Activated naive CD8-positive, alpha-beta T cell (primary cell): ENCODE data around the gene STX8.

ENCODE experiments used
- H3K27ac Mint-ChIP-seq: one replicate; pipeline ENCODE4 v1.8.0; 2021; ENCODE audit warnings: mixed read lengths
- H3K27me3 Mint-ChIP-seq: one replicate; pipeline ENCODE4 v1.8.0; 2021; ENCODE audit warnings: mixed read lengths
- H3K36me3 Mint-ChIP-seq: one replicate; pipeline ENCODE4 v1.8.0; 2021; ENCODE audit warnings: mixed read lengths
- H3K4me1 Mint-ChIP-seq: one replicate; pipeline ENCODE4 v1.8.0; 2021; ENCODE audit warnings: low read depth, mixed read lengths
- H3K4me3 Mint-ChIP-seq: one replicate; pipeline ENCODE4 v1.8.0; 2021; ENCODE audit warnings: mild to moderate bottlenecking, mixed read lengths
- H3K9me3 Mint-ChIP-seq: one replicate; pipeline ENCODE4 v1.8.0; 2021; ENCODE audit warnings: low read depth, mixed read lengths

STX8 gene

GRCh38 chr17:9533441-9533840 lies 42.2 kb downstream of the STX8 start:
- Mint-ChIP-seq H3K27me3 (no peaks in the 10 kb centered on the region), H3K9me3 (no peaks in the 10 kb centered on the region), H3K27ac (no peak overlapping the region), H3K4me3 (no peak overlapping the region), H3K4me1 (no peaks in the 10 kb centered on the region), H3K36me3 (peaks cover 3% of the 10 kb centered on the region)

- Mint-ChIP-seq H3K36me3 (peaks cover 3% of the 10 kb centered on the region), H3K9me3 (no peaks in the 10 kb centered on the region), H3K27ac (no peak overlapping the region), H3K27me3 (no peaks in the 10 kb centered on the region), H3K4me1 (no peaks in the 10 kb centered on the region), H3K4me3 (no peak overlapping the region)
Measured at GRCh38 chr17:9532715-9533114, 42.9 kb downstream of the STX8 start.

- Mint-ChIP-seq H3K36me3 (peaks cover 3% of the 10 kb centered on the region), H3K9me3 (no peaks in the 10 kb centered on the region), H3K27ac (no peak overlapping the region), H3K27me3 (no peaks in the 10 kb centered on the region), H3K4me3 (no peak overlapping the region), H3K4me1 (no peaks in the 10 kb centered on the region)
Measured at GRCh38 chr17:9531034-9531433, 44.6 kb downstream of the STX8 start.

GRCh38 chr17:9529033-9529700 lies 46.5 kb downstream of the STX8 start:
- Mint-ChIP-seq H3K4me3 (no peak overlapping the region), H3K4me1 (no peaks in the 10 kb centered on the region), H3K27ac (no peak overlapping the region), H3K9me3 (no peaks in the 10 kb centered on the region), H3K36me3 (peaks cover 6% of the 10 kb centered on the region), H3K27me3 (no peaks in the 10 kb centered on the region)

GRCh38 chr17:9527788-9528187 lies 47.8 kb downstream of the STX8 start:
- no peak overlapping the region for H3K27ac Mint-ChIP-seq
- no peak overlapping the region for H3K4me3 Mint-ChIP-seq
- H3K9me3 Mint-ChIP-seq: no peaks in the 10 kb centered on the region

GRCh38 chr17:9522074-9522473 lies 53.5 kb downstream of the STX8 start:
- Mint-ChIP-seq H3K27ac (no peak overlapping the region), H3K9me3 (no peaks in the 10 kb centered on the region), H3K4me3 (no peak overlapping the region), H3K4me1 (peaks cover 21% of the 10 kb centered on the region), H3K36me3 (peaks cover 3% of the 10 kb centered on the region), H3K27me3 (no peaks in the 10 kb centered on the region)

More at GRCh38 chr17:9527788-9528187, 47.8 kb downstream of the STX8 start:
- H3K4me1 Mint-ChIP-seq: no peaks in the 10 kb centered on the region
- H3K27me3 Mint-ChIP-seq: no peaks in the 10 kb centered on the region
- H3K36me3 Mint-ChIP-seq: peaks cover 6% of the 10 kb centered on the region

GRCh38 chr17:9521062-9521461 lies 54.6 kb downstream of the STX8 start:
- Mint-ChIP-seq H3K4me3 (no peak overlapping the region), H3K27me3 (no peaks in the 10 kb centered on the region), H3K36me3 (peaks cover 4% of the 10 kb centered on the region), H3K9me3 (no peaks in the 10 kb centered on the region), H3K27ac (no peak overlapping the region), H3K4me1 (peaks cover 23% of the 10 kb centered on the region)

GRCh38 chr17:9520649-9521048 lies 55.0 kb downstream of the STX8 start:
- peaks cover 23% of the 10 kb centered on the region for H3K4me1 Mint-ChIP-seq
- no peak overlapping the region for H3K4me3 Mint-ChIP-seq
- H3K27me3 Mint-ChIP-seq: no peaks in the 10 kb centered on the region
- H3K9me3 Mint-ChIP-seq: no peaks in the 10 kb centered on the region
- no peak overlapping the region for H3K27ac Mint-ChIP-seq
- H3K36me3 Mint-ChIP-seq: peaks cover 4% of the 10 kb centered on the region

GRCh38 chr17:9519583-9520272 lies 55.9 kb downstream of the STX8 start:
- Mint-ChIP-seq H3K9me3 (no peaks in the 10 kb centered on the region), H3K4me3 (no peak overlapping the region), H3K27me3 (no peaks in the 10 kb centered on the region), H3K27ac (no peak overlapping the region), H3K4me1 (peaks cover 23% of the 10 kb centered on the region), H3K36me3 (peaks cover 4% of the 10 kb centered on the region)

GRCh38 chr17:9517396-9517795 lies 58.2 kb downstream of the STX8 start:
- Mint-ChIP-seq H3K9me3 (no peaks in the 10 kb centered on the region), H3K4me1 (peaks cover 27% of the 10 kb centered on the region), H3K36me3 (peaks cover 7% of the 10 kb centered on the region), H3K27ac (no peak overlapping the region), H3K4me3 (no peak overlapping the region), H3K27me3 (no peaks in the 10 kb centered on the region)

- Mint-ChIP-seq H3K27ac (no peak overlapping the region), H3K9me3 (peaks cover 19% of the 10 kb centered on the region), H3K4me1 (peaks cover 27% of the 10 kb centered on the region), H3K36me3 (peaks cover 28% of the 10 kb centered on the region), H3K4me3 (no peak overlapping the region), H3K27me3 (no peaks in the 10 kb centered on the region)
Measured at GRCh38 chr17:9513266-9513665, 62.4 kb downstream of the STX8 start.

- Mint-ChIP-seq H3K27ac (no peak overlapping the region), H3K4me1 (peaks cover 19% of the 10 kb centered on the region), H3K9me3 (peaks cover 24% of the 10 kb centered on the region), H3K27me3 (no peaks in the 10 kb centered on the region), H3K36me3 (peaks cover 33% of the 10 kb centered on the region), H3K4me3 (no peak overlapping the region)
Measured at GRCh38 chr17:9512323-9513168, 63.1 kb downstream of the STX8 start.

- no peak overlapping the region for H3K27ac Mint-ChIP-seq
- no peak overlapping the region for H3K4me3 Mint-ChIP-seq
- H3K27me3 Mint-ChIP-seq: no peaks in the 10 kb centered on the region
- H3K36me3 Mint-ChIP-seq: peaks cover 40% of the 10 kb centered on the region
- H3K4me1 Mint-ChIP-seq: peaks cover 12% of the 10 kb centered on the region
- peaks cover 24% of the 10 kb centered on the region for H3K9me3 Mint-ChIP-seq
Measured at GRCh38 chr17:9509236-9509816, 66.3 kb downstream of the STX8 start.

GRCh38 chr17:9499041-9499440 lies 76.6 kb downstream of the STX8 start:
- Mint-ChIP-seq H3K27me3 (no peaks in the 10 kb centered on the region), H3K4me1 (no peaks in the 10 kb centered on the region), H3K4me3 (no peak overlapping the region), H3K27ac (no peak overlapping the region), H3K9me3 (no peaks in the 10 kb centered on the region), H3K36me3 (peaks cover 21% of the 10 kb centered on the region)

GRCh38 chr17:9498490-9498889 lies 77.1 kb downstream of the STX8 start:
- Mint-ChIP-seq H3K27me3 (no peaks in the 10 kb centered on the region), H3K4me3 (no peak overlapping the region), H3K4me1 (no peaks in the 10 kb centered on the region), H3K27ac (no peak overlapping the region), H3K9me3 (no peaks in the 10 kb centered on the region), H3K36me3 (peaks cover 21% of the 10 kb centered on the region)
